H9 (cell line): ENCODE data around the gene ACER1. TPM values are rescaled to one million over a fixed set of nuclear protein-coding genes. Genes with fewer than 3 reads are reported as not detected.

Source experiments
- DNase-seq: peaks from one replicate; pipeline ENCODE4 v3.0.0-alpha.2; 2017
- H2AFZ ChIP-seq: one replicate; pipeline ENCODE4 v1.6.1; 2013; ENCODE audit warnings: mild to moderate bottlenecking, low read length, control low read depth, moderate library complexity
- H2AK5ac ChIP-seq: 2 replicates; pipeline ENCODE4 v1.6.1; 2013; ENCODE audit warnings: low read length, control low read depth, mixed read lengths; ENCODE audit not compliant: insufficient read length
- H2BK120ac ChIP-seq: one replicate; pipeline ENCODE4 v1.6.1; 2013; ENCODE audit warnings: low read depth, mild to moderate bottlenecking, low read length, control low read depth, inconsistent platforms; ENCODE audit not compliant: poor library complexity, severe bottlenecking
- H2BK12ac ChIP-seq: 2 replicates; pipeline ENCODE4 v1.6.1; 2013; ENCODE audit warnings: low read length, control low read depth, mixed read lengths, low read depth; ENCODE audit not compliant: insufficient read length
- H2BK15ac ChIP-seq: 2 replicates; pipeline ENCODE4 v1.6.1; 2013; ENCODE audit warnings: low read depth, low read length, control low read depth
- H2BK20ac ChIP-seq: one replicate; pipeline ENCODE4 v1.6.1; 2013; ENCODE audit warnings: low read depth, mild to moderate bottlenecking, low read length, control low read depth, inconsistent platforms; ENCODE audit not compliant: poor library complexity, severe bottlenecking
- H2BK5ac ChIP-seq: 2 replicates; pipeline ENCODE4 v1.6.1; 2013; ENCODE audit warnings: low read length, control low read depth, mixed read lengths; ENCODE audit not compliant: insufficient read length
- H3K14ac ChIP-seq: 2 replicates; pipeline ENCODE4 v1.6.1; 2013; ENCODE audit warnings: low read length, control low read depth; ENCODE audit not compliant: insufficient read depth
- H3K18ac ChIP-seq: 2 replicates; pipeline ENCODE4 v1.6.1; 2013; ENCODE audit warnings: low read depth, mild to moderate bottlenecking, mixed read lengths, low read length, control low read depth; ENCODE audit not compliant: insufficient read length
- H3K23ac ChIP-seq: 2 replicates; pipeline ENCODE4 v1.6.1; 2013; ENCODE audit warnings: low read length, control low read depth, mixed read lengths, low read depth; ENCODE audit not compliant: insufficient read length
- H3K23me2 ChIP-seq: 2 replicates; pipeline ENCODE4 v1.6.1; 2013; ENCODE audit warnings: low read depth, mild to moderate bottlenecking, mixed read lengths, low read length, control low read depth; ENCODE audit not compliant: insufficient read length, poor library complexity, severe bottlenecking
- H3K27ac ChIP-seq: 2 replicates; pipeline ENCODE4 v1.5.1; 2013; ENCODE audit warnings: low read length, control low read depth, mixed read lengths, low read depth; ENCODE audit not compliant: insufficient read length
- H3K27me3 ChIP-seq: 2 replicates; pipeline ENCODE4 v1.6.1; 2013; ENCODE audit warnings: low read length, control low read depth, inconsistent platforms; ENCODE audit not compliant: insufficient read depth
- H3K4ac ChIP-seq: 2 replicates; pipeline ENCODE4 v1.6.1; 2013; ENCODE audit warnings: low read depth, mild to moderate bottlenecking, control low read depth, inconsistent platforms, low read length, moderate library complexity
- H3K4me1 ChIP-seq: 2 replicates; pipeline ENCODE4 v1.6.1; 2013; ENCODE audit warnings: low read length, control low read depth, inconsistent platforms; ENCODE audit not compliant: insufficient read depth
- H3K4me2 ChIP-seq: 2 replicates; pipeline ENCODE4 v1.6.1; 2013; ENCODE audit warnings: low read length, control low read depth, mixed read lengths; ENCODE audit not compliant: insufficient read length, insufficient read depth
- H3K56ac ChIP-seq: 2 replicates; pipeline ENCODE4 v1.6.1; 2013; ENCODE audit warnings: low read depth, mild to moderate bottlenecking, mixed read lengths, low read length, control low read depth; ENCODE audit not compliant: insufficient read length
- H3K79me1 ChIP-seq: 2 replicates; pipeline ENCODE4 v1.6.1; 2013; ENCODE audit warnings: low read depth, mild to moderate bottlenecking, moderate library complexity, low read length, control low read depth, inconsistent platforms; ENCODE audit not compliant: insufficient read depth, poor library complexity, severe bottlenecking
- H3K79me2 ChIP-seq: 2 replicates; pipeline ENCODE4 v1.6.1; 2013; ENCODE audit warnings: low read length, control low read depth, inconsistent platforms; ENCODE audit not compliant: insufficient read depth
- H3K9ac ChIP-seq: 2 replicates; pipeline ENCODE4 v1.6.1; 2013; ENCODE audit warnings: low read length, control low read depth, mixed read lengths; ENCODE audit not compliant: insufficient read length; ENCODE audit errors: extremely low read depth
- H3K9me3 ChIP-seq: one replicate; pipeline ENCODE4 v1.6.1; 2013; ENCODE audit warnings: low read depth, low read length, inconsistent platforms; ENCODE audit not compliant: control insufficient read depth
- H3T11ph ChIP-seq: one replicate; pipeline ENCODE4 v1.6.1; 2013; ENCODE audit warnings: mild to moderate bottlenecking, low read length, control low read depth, inconsistent platforms
- H4K20me1 ChIP-seq: one replicate; pipeline ENCODE4 v1.6.1; 2013; ENCODE audit not compliant: control insufficient read depth, insufficient read length, insufficient read depth
- H4K5ac ChIP-seq: 2 replicates; pipeline ENCODE4 v1.6.1; 2013; ENCODE audit warnings: low read depth, mild to moderate bottlenecking, mixed read lengths, low read length, control low read depth; ENCODE audit not compliant: insufficient read length
- H4K8ac ChIP-seq: replicated peaks from 2 replicates; pipeline ENCODE4 v1.6.1; 2013; ENCODE audit warnings: low read length, control low read depth, mixed read lengths, low read depth; ENCODE audit not compliant: insufficient read length
- H4K91ac ChIP-seq: 2 replicates; pipeline ENCODE4 v1.6.1; 2013; ENCODE audit warnings: low read depth, mild to moderate bottlenecking, moderate library complexity, mixed read lengths, low read length, control low read depth; ENCODE audit not compliant: insufficient read length
- H3K27ac Mint-ChIP-seq, 3 experiments: 2 replicates in 2 of 3; 3 replicates in 1 of 3; pipeline ENCODE4 v1.8.0; 2020 to 2021; ENCODE audit warnings: mixed read lengths in 3 of 3, mild to moderate bottlenecking in 1 of 3, moderate library complexity in 1 of 3
- H3K27me3 Mint-ChIP-seq: 2 replicates; pipeline ENCODE4 v1.8.0; 2021; ENCODE audit warnings: low read depth, mild to moderate bottlenecking, moderate library complexity, mixed read lengths
- H3K36me3 Mint-ChIP-seq, 3 experiments: 2 replicates in 2 of 3; 3 replicates in 1 of 3; pipeline ENCODE4 v1.8.0; 2020 to 2021; ENCODE audit warnings: low read depth in 3 of 3, mixed read lengths in 3 of 3; ENCODE audit not compliant: insufficient read depth in 1 of 3
- H3K4me1 Mint-ChIP-seq, 2 experiments: 2 replicates each; pipeline ENCODE4 v1.8.0; 2020; ENCODE audit warnings: mixed read lengths in 2 of 2
- H3K4me3 Mint-ChIP-seq, 2 experiments: 2 replicates in 1 of 2; 3 replicates in 1 of 2; pipeline ENCODE4 v1.8.0; 2020 to 2021; ENCODE audit warnings: mild to moderate bottlenecking in 2 of 2, mixed read lengths in 2 of 2, moderate library complexity in 1 of 2
- H3K9me3 Mint-ChIP-seq, 2 experiments: 2 replicates in 1 of 2; 3 replicates in 1 of 2; pipeline ENCODE4 v1.8.0; 2020; ENCODE audit warnings: mild to moderate bottlenecking in 2 of 2, mixed read lengths in 2 of 2, moderate library complexity in 1 of 2
- CTCF ChIP-seq: fragments of 200-600 bp; sonication (generic); conservative IDR thresholded peaks from 3 replicates; pipeline ENCODE4 v1.8.0; 2021; ENCODE audit warnings: antibody characterized with exemption, mild to moderate bottlenecking
- WGBS: extraction: QIAGEN DNeasy Blood & Tissue Kit; methylation state at CpG from one replicate; pipeline ENCODE4 v1.1.7; 2013; ENCODE audit warnings: missing lambda C conversion rate, low lambda C conversion rate, mixed read lengths; ENCODE audit not compliant: insufficient read length; ENCODE audit errors: extremely low coverage; 5-methylcytosine and 5-hydroxymethylcytosine counted together
- total RNA-seq: library from RNA; stranded (reverse); gene quantifications from 2 replicates; pipeline ENCODE4 v1.2.1, GENCODE V29; 2021

Gene ACER1
- total RNA-seq, 1 experiment from 2014 or later: not detected

DNA sequence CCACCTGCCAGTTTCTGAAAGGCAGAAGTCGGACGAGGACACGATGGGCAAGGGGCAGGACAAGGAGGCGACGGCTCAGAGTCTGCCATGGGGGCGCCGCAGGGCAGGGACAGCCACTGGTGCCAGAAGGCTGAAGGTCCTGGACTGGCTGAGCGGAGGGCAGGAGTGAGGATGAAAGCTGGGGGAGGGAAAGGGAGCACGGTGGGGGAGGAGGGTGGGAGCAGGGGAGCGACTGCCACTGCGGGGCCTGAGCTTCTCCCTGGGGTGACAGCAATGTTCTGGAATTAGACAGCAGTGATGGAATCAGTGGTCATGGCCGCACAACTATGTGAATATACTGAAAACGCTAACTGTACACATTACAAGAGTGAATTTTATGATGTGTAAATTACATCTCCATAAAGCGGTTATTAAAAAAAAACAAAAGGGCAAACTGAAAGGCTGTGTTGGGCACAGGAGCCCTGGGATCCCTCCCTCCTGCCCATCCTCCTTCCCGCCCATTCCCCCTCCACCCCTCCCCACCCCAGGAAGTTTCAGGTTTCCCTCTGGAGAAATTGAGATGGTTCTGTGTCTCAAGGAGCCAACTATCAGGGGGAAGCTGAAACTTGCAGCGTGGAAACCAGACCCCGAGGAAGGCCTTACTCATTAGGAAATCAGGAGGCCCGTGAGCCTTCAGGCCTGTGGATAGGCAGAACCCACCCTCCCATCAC lies 69.5 kb downstream of the ACER1 start:
- Histone ChIP-seq H2BK15ac (no peak overlapping the region), H3K4ac (no peak overlapping the region), H2BK20ac (no peak overlapping the region), H3K9ac (no peak overlapping the region), H3K23ac (no peak overlapping the region), H4K5ac (no peak overlapping the region), H3K4me1 (no peaks in the 10 kb centered on the region), H4K8ac (no peak overlapping the region), H2BK5ac (no peak overlapping the region), H3K79me1 (peaks cover 12% of the 10 kb centered on the region), H3K9me3 (no peaks in the 10 kb centered on the region), H3K14ac (no peak overlapping the region), H2BK12ac (no peak overlapping the region), H3K79me2 (peaks cover 12% of the 10 kb centered on the region; the same call in 1 of the 2 replicates), H2BK120ac (no peak overlapping the region), H3K23me2 (no peaks in the 10 kb centered on the region), H3K27ac (no peak overlapping the region), H3T11ph (no peak overlapping the region), H3K56ac (no peak overlapping the region), H3K27me3 (no peaks in the 10 kb centered on the region), H2AFZ (no peak overlapping the region), H2AK5ac (no peak overlapping the region), H3K18ac (no peak overlapping the region), H3K4me2 (no peak overlapping the region), H4K91ac (no peak overlapping the region), H4K20me1 (peaks cover 6% of the 10 kb centered on the region)
- Mint-ChIP-seq H3K4me3 (no peak overlapping the region), H3K4me1 (peaks cover 7 to 11% of the 10 kb centered on the region in 2 experiments), H3K9me3 (no peaks in the 10 kb centered on the region), H3K36me3 (peaks cover 22 to 64% (median 54%) of the 10 kb centered on the region in 3 experiments), H3K27ac (peak overlapping the region; percentile 67 to 95 (median 85); a peak in 4 of 7 replicates), H3K27me3 (no peaks in the 10 kb centered on the region)
- no CpG with 5 or more reads among the region's 18 CpGs for WGBS
- TF ChIP-seq CTCF: no peak
- no peak for DNase-seq
